Lung (tissue), 12 donors: ENCODE results near the gene MEF2C. TPM values are rescaled to one million over a fixed set of nuclear protein-coding genes. Genes with fewer than 3 reads are reported as not detected.

Source experiments
- ATAC-seq: fragments of 200-7000 bp; cut with Tn5 transposase; one replicate; pipeline ENCODE4 v1.9.1; 2020; ENCODE audit warnings: moderate number of reproducible peaks; ENCODE audit not compliant: insufficient read depth, low FRiP score
- DNase-seq, 3 donors: peaks; one replicate each; pipeline ENCODE4 v3.0.0-alpha.2; 2013 to 2017
- H3K27ac ChIP-seq, 2 donors: one replicate each; pipeline ENCODE4 v1.5.1; 2013; ENCODE audit warnings: mild to moderate bottlenecking in 2 of 2, moderate library complexity in 2 of 2, control low read depth in 1 of 2, inconsistent platforms in 1 of 2, low read depth in 1 of 2, low read length in 1 of 2
- H3K27me3 ChIP-seq, 3 donors: one replicate each; pipeline ENCODE4 v1.5.1; 2013; ENCODE audit warnings: low read length in 2 of 3; ENCODE audit not compliant: control insufficient read depth in 3 of 3, insufficient read depth in 3 of 3
- H3K36me3 ChIP-seq, 4 donors: one replicate each; pipeline ENCODE4 v1.5.1; 2013; ENCODE audit warnings: low read length in 4 of 4, mild to moderate bottlenecking in 1 of 4, moderate library complexity in 1 of 4; ENCODE audit not compliant: control insufficient read depth in 4 of 4, insufficient read depth in 4 of 4
- H3K4me1 ChIP-seq, 5 donors: one replicate each; pipeline ENCODE4 v1.5.1; 2013; ENCODE audit warnings: low read length in 5 of 5, mild to moderate bottlenecking in 2 of 5, moderate library complexity in 1 of 5; ENCODE audit not compliant: control insufficient read depth in 5 of 5, insufficient read depth in 5 of 5
- H3K4me3 ChIP-seq: one replicate; pipeline ENCODE4 v1.5.1; 2013; ENCODE audit warnings: mild to moderate bottlenecking, control low read depth, moderate library complexity
- H3K9ac ChIP-seq, 2 donors: one replicate each; pipeline ENCODE4 v1.5.1; 2013; ENCODE audit warnings: low read length in 2 of 2, control low read depth in 1 of 2; ENCODE audit not compliant: insufficient read depth in 1 of 2
- H3K9me3 ChIP-seq, 4 donors: one replicate each; pipeline ENCODE4 v1.5.1; 2013; ENCODE audit warnings: low read length in 3 of 4, mild to moderate bottlenecking in 1 of 4, moderate library complexity in 1 of 4; ENCODE audit not compliant: control insufficient read depth in 4 of 4, insufficient read depth in 3 of 4
- CTCF ChIP-seq: IDR thresholded peaks from 2 replicates; pipeline ENCODE4 v1.5.1; 2012; ENCODE audit warnings: mild to moderate bottlenecking; ENCODE audit errors: control extremely low read depth, extremely low read depth
- WGBS, 2 donors: extraction: QIAGEN DNeasy Blood & Tissue Kit; methylation state at CpG; one replicate each; pipeline ENCODE4 v1.1.7; 2013; 5-methylcytosine and 5-hydroxymethylcytosine counted together
- polyA plus RNA-seq, 2 donors: library from polyadenylated mRNA; stranded (reverse); fragments of 200-250 nt; gene quantifications; one replicate each; pipeline ENCODE4 v1.2.1, GENCODE V29; 2013
- total RNA-seq, 2 donors: library from RNA; depleted of rRNA in 1 of 2; stranded (reverse); fragments of >200 nt in 1 of 2; gene quantifications; one replicate each; pipeline ENCODE4 v1.2.1, GENCODE V29; 2014 to 2021
- donor health status: control.
- donor health status: control.
- donor health status: Bipolar disorder and iron deficiency.
- donor health status: healthy.
- donor health status: DM: yes; HTN: yes; CAD: no.

Gene MEF2C
- total and polyA plus RNA-seq, 4 donors = 9.1 to 138 (median 28.8) TPM

DNA sequence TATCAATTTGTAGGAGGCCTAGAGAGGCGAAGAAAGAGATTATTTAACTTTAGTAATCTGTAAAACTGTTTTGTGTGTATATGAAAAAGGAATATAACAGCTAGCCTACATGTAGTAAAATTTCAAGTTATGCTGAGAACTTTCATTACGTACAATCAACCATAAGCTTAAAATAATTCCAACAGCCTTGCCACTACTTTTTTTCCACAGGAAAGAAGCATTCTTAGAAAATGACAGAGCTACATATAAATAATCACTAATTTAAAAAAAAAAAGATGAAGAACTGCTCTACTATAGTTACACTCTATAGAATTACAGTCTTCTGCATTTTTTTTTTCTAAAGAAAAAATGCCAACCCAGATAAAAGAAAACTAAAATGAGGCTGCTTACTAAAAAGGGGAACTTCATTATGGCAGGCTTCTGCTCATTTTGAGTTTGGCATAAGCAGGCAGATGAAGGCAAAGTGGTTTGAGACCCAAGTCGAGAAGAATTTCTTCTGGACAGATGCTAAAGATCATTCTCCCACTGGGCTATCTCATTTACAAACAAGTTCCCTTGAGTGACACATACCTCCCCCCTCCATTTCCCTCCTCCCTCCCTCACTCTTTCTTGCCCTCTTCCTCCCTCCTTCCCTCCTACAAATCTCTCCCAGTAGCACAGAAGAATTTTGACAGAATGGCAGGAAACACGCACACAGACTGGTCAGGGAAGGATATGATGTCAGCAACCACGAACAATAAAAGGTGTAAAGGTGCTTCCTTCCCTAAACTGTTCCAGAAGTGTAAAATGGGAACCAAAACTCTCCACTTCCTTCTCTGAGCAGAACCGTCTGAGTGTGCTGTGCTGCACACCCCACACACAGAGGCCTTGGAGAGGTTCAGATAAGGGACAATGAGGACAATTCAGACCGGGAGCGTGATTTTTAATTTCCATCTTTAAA lies 56.1 kb downstream of the MEF2C start:
- no peaks in the 10 kb centered on the region for H3K27me3 ChIP-seq
- no peak overlapping the region for H3K4me3 ChIP-seq
- ATAC-seq = peak; percentile 56
- no peak overlapping the region for H3K9ac ChIP-seq
- peak; percentile 24 to 82 (median 70) for DNase-seq
- H3K9me3 ChIP-seq = no peaks in the 10 kb centered on the region
- H3K27ac ChIP-seq = peak overlapping the region; percentile 45 to 79
- H3K4me1 ChIP-seq = peaks cover 3 to 45% (median 15%) of the 10 kb centered on the region in 5 donors
- H3K36me3 ChIP-seq = peaks cover 0 to 3% (median 0%) of the 10 kb centered on the region in 4 donors
- TF ChIP-seq CTCF = no peak
- 17 to 35% methylated on average over 8 of the region's 8 CpGs for WGBS, 2 donors

- no peaks in the 10 kb centered on the region for H3K9me3 ChIP-seq
- no peak for ATAC-seq
- H3K36me3 ChIP-seq = peaks cover 0 to 3% (median 0%) of the 10 kb centered on the region in 4 donors
- TF ChIP-seq CTCF = no peak
- 33 to 47% methylated on average over 5 of the region's 5 CpGs for WGBS, 2 donors
- H3K9ac ChIP-seq = no peak overlapping the region
- peak overlapping the region; percentile 79 to 86 for H3K27ac ChIP-seq
- H3K27me3 ChIP-seq = no peaks in the 10 kb centered on the region
- no peak overlapping the region for H3K4me3 ChIP-seq
- H3K4me1 ChIP-seq = peaks cover 3 to 37% (median 15%) of the 10 kb centered on the region in 5 donors
- DNase-seq = no peak
Observed at GRCh38 chr5:88825584-88826315, 57.2 kb downstream of the MEF2C start.

DNA sequence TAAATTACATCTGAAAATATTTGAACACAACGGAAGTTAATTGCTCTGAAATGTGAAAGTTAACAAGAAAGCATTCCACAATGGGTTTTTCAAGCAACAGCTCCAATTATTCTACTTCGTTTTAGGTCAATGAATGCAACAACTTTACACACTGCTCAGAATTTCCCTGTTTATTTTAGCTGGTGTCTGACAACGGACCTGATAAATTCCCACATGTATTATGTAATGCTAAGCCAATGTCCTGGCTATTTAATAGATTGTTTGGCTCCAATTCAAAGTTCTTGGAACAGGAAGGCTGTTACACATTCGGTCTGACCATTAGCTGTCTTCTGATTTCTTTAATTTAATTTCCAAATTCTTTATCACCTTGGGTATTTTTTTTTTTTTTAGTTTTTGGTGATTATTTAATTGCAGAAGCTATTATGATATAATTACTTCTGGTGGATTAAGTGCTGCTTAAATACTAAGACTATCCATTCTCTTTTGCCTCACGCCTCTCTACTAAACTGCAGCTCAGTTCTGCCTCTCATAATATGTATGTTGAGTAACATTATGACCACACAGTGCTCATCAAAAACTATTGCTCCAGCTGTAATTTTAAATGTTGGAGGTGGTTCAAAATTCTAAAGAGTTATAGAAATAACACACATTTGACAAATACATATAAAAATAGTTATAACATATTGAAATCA lies 57.9 kb downstream of the MEF2C start:
- peak overlapping the region in 1 of 2 donors; percentile 79 for H3K27ac ChIP-seq
- no peak for TF ChIP-seq CTCF
- H3K36me3 ChIP-seq = peaks cover 0 to 3% (median 0%) of the 10 kb centered on the region in 4 donors
- no peaks in the 10 kb centered on the region for H3K9me3 ChIP-seq
- no peaks in the 10 kb centered on the region for H3K27me3 ChIP-seq
- ATAC-seq (no peak), DNase-seq (peak in 2 of 3 donors; percentile 92 to 95)
- H3K9ac ChIP-seq = no peak overlapping the region
- H3K4me1 ChIP-seq = peaks cover 3 to 37% (median 13%) of the 10 kb centered on the region in 5 donors
- 8 to 18% methylated on average over 5 of the region's 5 CpGs for WGBS, 2 donors
- no peak overlapping the region for H3K4me3 ChIP-seq
